NB4 (cell line): ENCODE data around the gene TCF4.

ENCODE experiments used
- DNase-seq: peaks from one replicate; pipeline ENCODE4 v3.0.0; 2010; ENCODE audit warnings: low read depth
- H3K4me3 ChIP-seq: one replicate; pipeline ENCODE4 v1.5.1; 2011; ENCODE audit warnings: mild to moderate bottlenecking, low read depth, low read length, moderate library complexity
- MAX ChIP-seq: IDR thresholded peaks from 2 replicates; pipeline ENCODE4 v1.6.1; 2011; ENCODE audit warnings: low read depth, low read length
- MYC ChIP-seq: IDR thresholded peaks from 2 replicates; pipeline ENCODE4 v1.6.1; 2011; ENCODE audit warnings: low read depth, low read length
- POLR2A ChIP-seq: IDR thresholded peaks from 2 replicates; pipeline ENCODE4 v1.6.1; 2011; ENCODE audit warnings: mild to moderate bottlenecking; ENCODE audit not compliant: insufficient read length; ENCODE audit errors: extremely low read depth
- TF ChIP-seq, protein P1 (sequence below): IDR thresholded peaks from one replicate; pipeline ENCODE4 v1.5.1; 2012; ENCODE audit warnings: low read depth, low read length

Gene TCF4

DNA sequence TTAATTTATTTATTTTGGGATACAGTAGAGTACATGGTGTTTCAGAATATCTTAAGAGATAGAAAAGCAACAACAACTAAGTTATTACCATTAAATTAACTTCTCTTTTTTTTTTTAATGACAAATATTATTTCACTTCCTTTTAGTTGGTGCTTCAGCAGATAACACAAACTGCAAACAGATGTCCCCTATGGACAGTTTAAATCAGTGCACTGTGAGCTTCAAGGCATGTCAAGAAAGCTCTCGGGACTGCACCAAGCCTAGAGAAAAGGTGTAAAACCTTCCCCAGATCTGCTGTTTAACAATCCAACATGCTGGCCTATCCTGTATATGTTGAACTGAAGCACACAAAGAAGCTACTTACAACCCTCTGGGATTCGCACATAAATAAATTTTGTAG, 122.7 kb downstream of the TCF4 start:
- TF ChIP-seq POLR2A (no peak), MAX (no peak), MYC (no peak)
- TF ChIP-seq, protein P1, sequence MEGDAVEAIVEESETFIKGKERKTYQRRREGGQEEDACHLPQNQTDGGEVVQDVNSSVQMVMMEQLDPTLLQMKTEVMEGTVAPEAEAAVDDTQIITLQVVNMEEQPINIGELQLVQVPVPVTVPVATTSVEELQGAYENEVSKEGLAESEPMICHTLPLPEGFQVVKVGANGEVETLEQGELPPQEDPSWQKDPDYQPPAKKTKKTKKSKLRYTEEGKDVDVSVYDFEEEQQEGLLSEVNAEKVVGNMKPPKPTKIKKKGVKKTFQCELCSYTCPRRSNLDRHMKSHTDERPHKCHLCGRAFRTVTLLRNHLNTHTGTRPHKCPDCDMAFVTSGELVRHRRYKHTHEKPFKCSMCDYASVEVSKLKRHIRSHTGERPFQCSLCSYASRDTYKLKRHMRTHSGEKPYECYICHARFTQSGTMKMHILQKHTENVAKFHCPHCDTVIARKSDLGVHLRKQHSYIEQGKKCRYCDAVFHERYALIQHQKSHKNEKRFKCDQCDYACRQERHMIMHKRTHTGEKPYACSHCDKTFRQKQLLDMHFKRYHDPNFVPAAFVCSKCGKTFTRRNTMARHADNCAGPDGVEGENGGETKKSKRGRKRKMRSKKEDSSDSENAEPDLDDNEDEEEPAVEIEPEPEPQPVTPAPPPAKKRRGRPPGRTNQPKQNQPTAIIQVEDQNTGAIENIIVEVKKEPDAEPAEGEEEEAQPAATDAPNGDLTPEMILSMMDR: no peak
- no peak overlapping the region for H3K4me3 ChIP-seq
- DNase-seq: no peak

GRCh38 chr18:55464581-55464980, 123.4 kb downstream of the TCF4 start:
- no peak for TF ChIP-seq MYC
- TF ChIP-seq MAX: no peak
- no peak for TF ChIP-seq POLR2A
- TF ChIP-seq, protein P1: no peak
- DNase-seq: no peak
- H3K4me3 ChIP-seq: no peak overlapping the region

DNA sequence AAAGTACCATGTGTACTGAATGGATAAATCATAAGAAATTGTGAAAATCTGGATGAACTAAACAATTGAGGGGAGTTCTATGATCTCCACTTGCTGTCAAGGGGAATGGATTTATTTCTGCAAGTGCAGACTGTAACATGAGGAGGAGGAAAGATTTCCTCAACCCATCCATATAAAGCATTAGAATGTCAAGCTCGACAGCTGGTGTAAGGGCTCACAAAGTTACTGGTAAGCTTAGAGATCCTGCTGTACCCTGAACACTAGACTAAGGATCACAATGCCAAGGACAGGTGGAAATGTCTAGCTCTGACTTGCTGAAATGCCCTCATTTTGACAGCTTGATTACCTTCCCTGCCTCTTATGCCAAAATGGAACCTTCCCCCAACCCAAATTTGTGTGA, 125.3 kb downstream of the TCF4 start:
- no peak overlapping the region for H3K4me3 ChIP-seq
- DNase-seq: no peak
- TF ChIP-seq MYC (no peak), POLR2A (no peak), MAX (no peak)
- TF ChIP-seq, protein P1: no peak

GRCh38 chr18:55461848-55462247, 126.1 kb downstream of the TCF4 start:
- no peak overlapping the region for H3K4me3 ChIP-seq
- DNase-seq: no peak
- TF ChIP-seq MYC (no peak), POLR2A (no peak), MAX (no peak)
- TF ChIP-seq, protein P1: no peak

DNA sequence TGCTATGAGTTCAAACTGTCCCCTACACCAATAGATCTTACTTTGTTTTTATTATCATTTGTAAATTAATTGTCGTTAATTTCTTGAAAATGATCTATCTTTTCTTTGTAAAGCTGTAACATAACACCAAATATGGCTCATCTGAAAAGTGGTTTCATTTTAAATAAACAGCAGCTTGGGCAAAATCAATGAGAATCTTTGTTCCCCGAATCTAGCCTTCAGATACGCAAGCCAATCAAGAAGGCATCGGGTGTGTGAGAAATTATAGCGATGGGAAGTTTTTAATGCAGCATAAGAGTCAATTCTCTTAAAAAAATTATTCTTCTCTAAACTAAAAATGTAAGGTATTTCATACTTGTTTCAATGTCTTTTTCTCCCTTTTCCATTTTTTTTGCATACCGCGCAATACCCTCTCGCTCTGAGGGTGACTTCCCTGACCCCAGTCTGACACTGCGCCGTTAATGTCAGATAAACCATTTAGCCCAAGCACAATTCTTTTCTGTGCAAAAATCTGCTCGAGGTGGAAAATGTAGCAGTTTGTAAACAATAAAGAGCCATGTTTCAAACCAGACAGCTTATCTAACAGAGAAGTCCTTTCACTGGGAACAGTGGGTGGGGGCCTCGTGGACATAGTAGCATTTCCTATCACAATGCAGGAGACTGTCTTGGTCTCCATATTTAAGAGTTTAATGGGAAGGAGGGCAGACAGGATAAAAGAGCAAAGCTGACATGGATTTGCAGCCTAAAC, 129.4 kb downstream of the TCF4 start:
- TF ChIP-seq POLR2A: no peak
- TF ChIP-seq MYC: no peak
- TF ChIP-seq MAX: no peak
- TF ChIP-seq, protein P1: no peak

GRCh38 chr18:55457028-55457427, 131.0 kb downstream of the TCF4 start:
- TF ChIP-seq, protein P1: no peak
- TF ChIP-seq MYC: no peak
- no peak for TF ChIP-seq MAX
- TF ChIP-seq POLR2A: no peak
- H3K4me3 ChIP-seq: no peak overlapping the region
- DNase-seq: no peak

More for the DNA sequence above, 129.4 kb downstream of the TCF4 start:
- DNase-seq: no peak
- no peak overlapping the region for H3K4me3 ChIP-seq
